H9 (cell line): Measurements from ENCODE around the gene CKM. TPM values are rescaled to one million over a fixed set of nuclear protein-coding genes. Genes with fewer than 3 reads are reported as not detected.

ENCODE experiments used
- DNase-seq: peaks from one replicate; pipeline ENCODE4 v3.0.0-alpha.2; 2017
- H2AFZ ChIP-seq: one replicate; pipeline ENCODE4 v1.6.1; 2013; ENCODE audit warnings: mild to moderate bottlenecking, low read length, control low read depth, moderate library complexity
- H2AK5ac ChIP-seq: 2 replicates; pipeline ENCODE4 v1.6.1; 2013; ENCODE audit warnings: low read length, control low read depth, mixed read lengths; ENCODE audit not compliant: insufficient read length
- H2BK120ac ChIP-seq: one replicate; pipeline ENCODE4 v1.6.1; 2013; ENCODE audit warnings: low read depth, mild to moderate bottlenecking, low read length, control low read depth, inconsistent platforms; ENCODE audit not compliant: poor library complexity, severe bottlenecking
- H2BK12ac ChIP-seq: 2 replicates; pipeline ENCODE4 v1.6.1; 2013; ENCODE audit warnings: low read length, control low read depth, mixed read lengths, low read depth; ENCODE audit not compliant: insufficient read length
- H2BK15ac ChIP-seq: 2 replicates; pipeline ENCODE4 v1.6.1; 2013; ENCODE audit warnings: low read depth, low read length, control low read depth
- H2BK20ac ChIP-seq: one replicate; pipeline ENCODE4 v1.6.1; 2013; ENCODE audit warnings: low read depth, mild to moderate bottlenecking, low read length, control low read depth, inconsistent platforms; ENCODE audit not compliant: poor library complexity, severe bottlenecking
- H2BK5ac ChIP-seq: 2 replicates; pipeline ENCODE4 v1.6.1; 2013; ENCODE audit warnings: low read length, control low read depth, mixed read lengths; ENCODE audit not compliant: insufficient read length
- H3K14ac ChIP-seq: 2 replicates; pipeline ENCODE4 v1.6.1; 2013; ENCODE audit warnings: low read length, control low read depth; ENCODE audit not compliant: insufficient read depth
- H3K18ac ChIP-seq: 2 replicates; pipeline ENCODE4 v1.6.1; 2013; ENCODE audit warnings: low read depth, mild to moderate bottlenecking, mixed read lengths, low read length, control low read depth; ENCODE audit not compliant: insufficient read length
- H3K23ac ChIP-seq: 2 replicates; pipeline ENCODE4 v1.6.1; 2013; ENCODE audit warnings: low read length, control low read depth, mixed read lengths, low read depth; ENCODE audit not compliant: insufficient read length
- H3K23me2 ChIP-seq: 2 replicates; pipeline ENCODE4 v1.6.1; 2013; ENCODE audit warnings: low read depth, mild to moderate bottlenecking, mixed read lengths, low read length, control low read depth; ENCODE audit not compliant: insufficient read length, poor library complexity, severe bottlenecking
- H3K27ac ChIP-seq: 2 replicates; pipeline ENCODE4 v1.5.1; 2013; ENCODE audit warnings: low read length, control low read depth, mixed read lengths, low read depth; ENCODE audit not compliant: insufficient read length
- H3K27me3 ChIP-seq: 2 replicates; pipeline ENCODE4 v1.6.1; 2013; ENCODE audit warnings: low read length, control low read depth, inconsistent platforms; ENCODE audit not compliant: insufficient read depth
- H3K4ac ChIP-seq: 2 replicates; pipeline ENCODE4 v1.6.1; 2013; ENCODE audit warnings: low read depth, mild to moderate bottlenecking, control low read depth, inconsistent platforms, low read length, moderate library complexity
- H3K4me1 ChIP-seq: 2 replicates; pipeline ENCODE4 v1.6.1; 2013; ENCODE audit warnings: low read length, control low read depth, inconsistent platforms; ENCODE audit not compliant: insufficient read depth
- H3K4me2 ChIP-seq: 2 replicates; pipeline ENCODE4 v1.6.1; 2013; ENCODE audit warnings: low read length, control low read depth, mixed read lengths; ENCODE audit not compliant: insufficient read length, insufficient read depth
- H3K56ac ChIP-seq: 2 replicates; pipeline ENCODE4 v1.6.1; 2013; ENCODE audit warnings: low read depth, mild to moderate bottlenecking, mixed read lengths, low read length, control low read depth; ENCODE audit not compliant: insufficient read length
- H3K79me1 ChIP-seq: 2 replicates; pipeline ENCODE4 v1.6.1; 2013; ENCODE audit warnings: low read depth, mild to moderate bottlenecking, moderate library complexity, low read length, control low read depth, inconsistent platforms; ENCODE audit not compliant: insufficient read depth, poor library complexity, severe bottlenecking
- H3K79me2 ChIP-seq: 2 replicates; pipeline ENCODE4 v1.6.1; 2013; ENCODE audit warnings: low read length, control low read depth, inconsistent platforms; ENCODE audit not compliant: insufficient read depth
- H3K9ac ChIP-seq: 2 replicates; pipeline ENCODE4 v1.6.1; 2013; ENCODE audit warnings: low read length, control low read depth, mixed read lengths; ENCODE audit not compliant: insufficient read length; ENCODE audit errors: extremely low read depth
- H3K9me3 ChIP-seq: one replicate; pipeline ENCODE4 v1.6.1; 2013; ENCODE audit warnings: low read depth, low read length, inconsistent platforms; ENCODE audit not compliant: control insufficient read depth
- H3T11ph ChIP-seq: one replicate; pipeline ENCODE4 v1.6.1; 2013; ENCODE audit warnings: mild to moderate bottlenecking, low read length, control low read depth, inconsistent platforms
- H4K20me1 ChIP-seq: one replicate; pipeline ENCODE4 v1.6.1; 2013; ENCODE audit not compliant: control insufficient read depth, insufficient read length, insufficient read depth
- H4K5ac ChIP-seq: 2 replicates; pipeline ENCODE4 v1.6.1; 2013; ENCODE audit warnings: low read depth, mild to moderate bottlenecking, mixed read lengths, low read length, control low read depth; ENCODE audit not compliant: insufficient read length
- H4K8ac ChIP-seq: replicated peaks from 2 replicates; pipeline ENCODE4 v1.6.1; 2013; ENCODE audit warnings: low read length, control low read depth, mixed read lengths, low read depth; ENCODE audit not compliant: insufficient read length
- H4K91ac ChIP-seq: 2 replicates; pipeline ENCODE4 v1.6.1; 2013; ENCODE audit warnings: low read depth, mild to moderate bottlenecking, moderate library complexity, mixed read lengths, low read length, control low read depth; ENCODE audit not compliant: insufficient read length
- H3K27ac Mint-ChIP-seq, 3 experiments: 2 replicates in 2 of 3; 3 replicates in 1 of 3; pipeline ENCODE4 v1.8.0; 2020 to 2021; ENCODE audit warnings: mixed read lengths in 3 of 3, mild to moderate bottlenecking in 1 of 3, moderate library complexity in 1 of 3
- H3K27me3 Mint-ChIP-seq: 2 replicates; pipeline ENCODE4 v1.8.0; 2021; ENCODE audit warnings: low read depth, mild to moderate bottlenecking, moderate library complexity, mixed read lengths
- H3K36me3 Mint-ChIP-seq, 3 experiments: 2 replicates in 2 of 3; 3 replicates in 1 of 3; pipeline ENCODE4 v1.8.0; 2020 to 2021; ENCODE audit warnings: low read depth in 3 of 3, mixed read lengths in 3 of 3; ENCODE audit not compliant: insufficient read depth in 1 of 3
- H3K4me1 Mint-ChIP-seq, 2 experiments: 2 replicates each; pipeline ENCODE4 v1.8.0; 2020; ENCODE audit warnings: mixed read lengths in 2 of 2
- H3K4me3 Mint-ChIP-seq, 2 experiments: 2 replicates in 1 of 2; 3 replicates in 1 of 2; pipeline ENCODE4 v1.8.0; 2020 to 2021; ENCODE audit warnings: mild to moderate bottlenecking in 2 of 2, mixed read lengths in 2 of 2, moderate library complexity in 1 of 2
- H3K9me3 Mint-ChIP-seq, 2 experiments: 2 replicates in 1 of 2; 3 replicates in 1 of 2; pipeline ENCODE4 v1.8.0; 2020; ENCODE audit warnings: mild to moderate bottlenecking in 2 of 2, mixed read lengths in 2 of 2, moderate library complexity in 1 of 2
- CTCF ChIP-seq: fragments of 200-600 bp; sonication (generic); conservative IDR thresholded peaks from 3 replicates; pipeline ENCODE4 v1.8.0; 2021; ENCODE audit warnings: antibody characterized with exemption, mild to moderate bottlenecking
- WGBS: extraction: QIAGEN DNeasy Blood & Tissue Kit; methylation state at CpG from one replicate; pipeline ENCODE4 v1.1.7; 2013; ENCODE audit warnings: missing lambda C conversion rate, low lambda C conversion rate, mixed read lengths; ENCODE audit not compliant: insufficient read length; ENCODE audit errors: extremely low coverage; 5-methylcytosine and 5-hydroxymethylcytosine counted together
- total RNA-seq: library from RNA; stranded (reverse); gene quantifications from 2 replicates; pipeline ENCODE4 v1.2.1, GENCODE V29; 2021

Gene CKM
- total RNA-seq, 1 experiment from 2014 or later, result not detected

GRCh38 chr19:45304141-45304926, 18.3 kb downstream of the CKM start:
- H3K23me2 ChIP-seq, result no peaks in the 10 kb centered on the region
- no peaks in the 10 kb centered on the region for H3K79me1 ChIP-seq
- H2AK5ac ChIP-seq, result no peak overlapping the region
- H3K27ac Mint-ChIP-seq, result no peak overlapping the region
- no peak overlapping the region for H3K14ac ChIP-seq
- no peaks in the 10 kb centered on the region; the same call in 1 of the 2 replicates for H3K4me1 ChIP-seq
- H3K27me3 ChIP-seq, result no peaks in the 10 kb centered on the region; the same call in 1 of the 2 replicates
- H3K9me3 ChIP-seq, result no peaks in the 10 kb centered on the region
- no peaks in the 10 kb centered on the region for H3K79me2 ChIP-seq
- H3K27ac ChIP-seq, result no peak overlapping the region
- H4K5ac ChIP-seq, result no peak overlapping the region
- H3K4ac ChIP-seq, result no peak overlapping the region
- no peak overlapping the region for H2BK15ac ChIP-seq
- DNase-seq, result no peak
- peaks cover 4 to 17% (median 7%) of the 10 kb centered on the region in 3 experiments; a peak in 6 of 7 replicates for H3K36me3 Mint-ChIP-seq
- H3K56ac ChIP-seq, result no peak overlapping the region
- H3K18ac ChIP-seq, result no peak overlapping the region
- H3K4me2 ChIP-seq, result no peak overlapping the region
- no CpG with 5 or more reads among the region's 4 CpGs for WGBS
- H3T11ph ChIP-seq, result no peak overlapping the region
- no peaks in the 10 kb centered on the region for H4K20me1 ChIP-seq
- H4K8ac ChIP-seq, result no peak overlapping the region
- no peak overlapping the region for H4K91ac ChIP-seq
- no peak overlapping the region for H2BK20ac ChIP-seq
- no peak overlapping the region for H2BK120ac ChIP-seq
- H3K4me3 Mint-ChIP-seq, result no peak overlapping the region; a peak in 1 of 5 replicates
- peaks cover 39% of the 10 kb centered on the region for H3K27me3 Mint-ChIP-seq
- peaks cover 3 to 9% of the 10 kb centered on the region in 2 experiments; a peak in 2 of 5 replicates for H3K9me3 Mint-ChIP-seq
- no peak overlapping the region for H3K23ac ChIP-seq
- H3K4me1 Mint-ChIP-seq, result peaks cover 15 to 24% of the 10 kb centered on the region in 2 experiments
- H3K9ac ChIP-seq, result no peak overlapping the region
- no peak overlapping the region for H2BK12ac ChIP-seq
- no peak overlapping the region for H2AFZ ChIP-seq
- no peak for TF ChIP-seq CTCF
- no peak overlapping the region for H2BK5ac ChIP-seq
